Measurements from ENCODE around the gene EPB42.

DNA sequence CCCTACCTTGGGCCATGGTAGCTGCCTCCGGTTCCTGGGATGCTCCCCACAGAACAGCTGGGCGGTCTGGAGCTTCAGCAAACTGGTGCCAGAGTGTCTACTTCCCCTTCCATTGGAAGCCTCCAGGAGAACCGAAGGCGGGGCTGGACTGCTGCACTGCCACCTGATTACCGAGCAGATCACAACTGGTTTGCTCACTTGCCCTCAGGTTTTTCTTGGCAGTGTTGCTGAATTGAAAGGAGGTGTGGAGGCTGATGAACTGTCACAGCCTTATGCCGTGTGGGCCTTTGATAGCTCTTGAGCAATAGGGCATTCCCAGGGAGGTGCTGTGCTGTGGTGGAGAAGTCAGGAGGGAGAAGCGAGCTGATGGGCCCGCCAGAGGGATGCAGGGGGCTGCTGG, 46.0 kb upstream of the EPB42 start, which contains the start of gene TGM5:
- TF ChIP-seq RCOR1 (IDR thresholded peaks at IDR 0.05; ENCODE audit: low read length) (no peak), FOXM1 (IDR thresholded peaks at IDR 0.05; ENCODE audit: low read depth) (no peak), TEAD4 (IDR thresholded peaks at IDR 0.05; ENCODE audit: borderline replicate concordance, insufficient read depth) (no peak)
- TF ChIP-seq, protein P1, sequence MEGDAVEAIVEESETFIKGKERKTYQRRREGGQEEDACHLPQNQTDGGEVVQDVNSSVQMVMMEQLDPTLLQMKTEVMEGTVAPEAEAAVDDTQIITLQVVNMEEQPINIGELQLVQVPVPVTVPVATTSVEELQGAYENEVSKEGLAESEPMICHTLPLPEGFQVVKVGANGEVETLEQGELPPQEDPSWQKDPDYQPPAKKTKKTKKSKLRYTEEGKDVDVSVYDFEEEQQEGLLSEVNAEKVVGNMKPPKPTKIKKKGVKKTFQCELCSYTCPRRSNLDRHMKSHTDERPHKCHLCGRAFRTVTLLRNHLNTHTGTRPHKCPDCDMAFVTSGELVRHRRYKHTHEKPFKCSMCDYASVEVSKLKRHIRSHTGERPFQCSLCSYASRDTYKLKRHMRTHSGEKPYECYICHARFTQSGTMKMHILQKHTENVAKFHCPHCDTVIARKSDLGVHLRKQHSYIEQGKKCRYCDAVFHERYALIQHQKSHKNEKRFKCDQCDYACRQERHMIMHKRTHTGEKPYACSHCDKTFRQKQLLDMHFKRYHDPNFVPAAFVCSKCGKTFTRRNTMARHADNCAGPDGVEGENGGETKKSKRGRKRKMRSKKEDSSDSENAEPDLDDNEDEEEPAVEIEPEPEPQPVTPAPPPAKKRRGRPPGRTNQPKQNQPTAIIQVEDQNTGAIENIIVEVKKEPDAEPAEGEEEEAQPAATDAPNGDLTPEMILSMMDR (IDR thresholded peaks at IDR 0.05), result no peak
- TF ChIP-seq, protein P2, sequence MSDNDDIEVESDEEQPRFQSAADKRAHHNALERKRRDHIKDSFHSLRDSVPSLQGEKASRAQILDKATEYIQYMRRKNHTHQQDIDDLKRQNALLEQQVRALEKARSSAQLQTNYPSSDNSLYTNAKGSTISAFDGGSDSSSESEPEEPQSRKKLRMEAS (IDR thresholded peaks at IDR 0.05; ENCODE audit: low read depth), result no peak
